Astrocyte (in vitro differentiated cells and primary cell): Measurements from ENCODE around the gene INAVA.

Experiments
- EZH2 ChIP-seq: IDR thresholded peaks from 2 replicates; pipeline ENCODE4 v1.6.1; 2012; ENCODE audit warnings: mild to moderate bottlenecking, low read length, inconsistent platforms; ENCODE audit not compliant: insufficient read depth
- TF ChIP-seq, protein P1 (sequence below): IDR thresholded peaks from 2 replicates; pipeline ENCODE4 v1.5.1; 2011; ENCODE audit warnings: low read depth, mild to moderate bottlenecking, inconsistent platforms, low read length, moderate library complexity; ENCODE audit not compliant: insufficient read depth

DNA sequence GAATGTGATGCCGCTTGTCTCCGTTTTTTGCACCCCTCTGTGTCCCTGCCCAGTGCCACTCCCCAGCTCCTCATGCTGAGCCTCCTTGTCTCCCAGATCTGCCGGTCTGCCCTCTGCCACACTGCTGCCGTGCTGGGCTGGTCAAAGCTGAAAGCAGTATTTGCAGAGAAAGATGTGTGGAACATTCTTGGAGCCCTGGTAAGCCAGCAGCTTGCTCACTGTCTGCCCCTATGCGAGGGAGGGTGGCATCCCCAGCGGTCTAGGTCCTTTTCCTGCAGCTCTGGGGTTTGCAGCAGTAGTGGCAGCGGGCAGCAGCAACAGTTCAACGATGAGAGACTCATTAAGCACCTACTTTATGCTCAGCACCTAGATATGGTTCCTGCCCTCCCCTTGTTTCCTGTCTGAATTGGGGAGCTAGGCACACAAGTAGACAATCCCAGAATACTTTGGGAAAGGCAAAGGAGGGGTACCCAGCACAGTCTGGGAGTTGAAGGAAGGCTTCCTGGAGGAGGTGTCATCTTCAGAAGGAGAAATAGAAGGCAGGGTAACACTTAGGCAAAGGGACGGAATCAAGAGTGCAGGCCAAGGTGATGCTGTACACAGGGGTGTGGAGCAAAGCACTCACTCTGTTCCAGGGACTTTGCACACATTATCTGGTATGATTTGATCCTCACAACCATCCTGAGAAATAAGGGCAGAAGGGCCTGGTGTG lies 65.7 kb downstream of the INAVA start:
- TF ChIP-seq, protein P1, sequence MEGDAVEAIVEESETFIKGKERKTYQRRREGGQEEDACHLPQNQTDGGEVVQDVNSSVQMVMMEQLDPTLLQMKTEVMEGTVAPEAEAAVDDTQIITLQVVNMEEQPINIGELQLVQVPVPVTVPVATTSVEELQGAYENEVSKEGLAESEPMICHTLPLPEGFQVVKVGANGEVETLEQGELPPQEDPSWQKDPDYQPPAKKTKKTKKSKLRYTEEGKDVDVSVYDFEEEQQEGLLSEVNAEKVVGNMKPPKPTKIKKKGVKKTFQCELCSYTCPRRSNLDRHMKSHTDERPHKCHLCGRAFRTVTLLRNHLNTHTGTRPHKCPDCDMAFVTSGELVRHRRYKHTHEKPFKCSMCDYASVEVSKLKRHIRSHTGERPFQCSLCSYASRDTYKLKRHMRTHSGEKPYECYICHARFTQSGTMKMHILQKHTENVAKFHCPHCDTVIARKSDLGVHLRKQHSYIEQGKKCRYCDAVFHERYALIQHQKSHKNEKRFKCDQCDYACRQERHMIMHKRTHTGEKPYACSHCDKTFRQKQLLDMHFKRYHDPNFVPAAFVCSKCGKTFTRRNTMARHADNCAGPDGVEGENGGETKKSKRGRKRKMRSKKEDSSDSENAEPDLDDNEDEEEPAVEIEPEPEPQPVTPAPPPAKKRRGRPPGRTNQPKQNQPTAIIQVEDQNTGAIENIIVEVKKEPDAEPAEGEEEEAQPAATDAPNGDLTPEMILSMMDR, result no peak
- TF ChIP-seq EZH2, result no peak
